ENCODE measurements around the gene MTERF4.

DNA sequence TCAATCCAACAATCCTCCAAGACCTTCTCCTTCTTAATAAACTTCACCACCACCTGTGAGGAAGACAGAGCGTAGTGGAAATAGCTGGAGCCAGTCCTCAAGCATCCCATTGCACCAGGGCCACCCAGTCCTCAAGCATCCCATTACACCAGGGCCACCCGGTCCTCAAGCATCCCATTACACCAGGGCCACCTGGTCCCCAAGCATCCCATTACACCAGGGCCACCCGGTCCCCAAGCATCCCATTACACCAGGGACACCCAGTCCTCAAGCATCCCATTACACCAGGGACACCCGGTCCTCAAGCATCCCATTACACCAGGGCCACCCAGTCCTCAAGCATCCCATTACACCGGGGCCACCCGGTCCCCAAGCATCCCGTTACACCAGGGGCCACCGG, 13.3 kb upstream of the MTERF4 start:
- TF ChIP-seq, protein P1, sequence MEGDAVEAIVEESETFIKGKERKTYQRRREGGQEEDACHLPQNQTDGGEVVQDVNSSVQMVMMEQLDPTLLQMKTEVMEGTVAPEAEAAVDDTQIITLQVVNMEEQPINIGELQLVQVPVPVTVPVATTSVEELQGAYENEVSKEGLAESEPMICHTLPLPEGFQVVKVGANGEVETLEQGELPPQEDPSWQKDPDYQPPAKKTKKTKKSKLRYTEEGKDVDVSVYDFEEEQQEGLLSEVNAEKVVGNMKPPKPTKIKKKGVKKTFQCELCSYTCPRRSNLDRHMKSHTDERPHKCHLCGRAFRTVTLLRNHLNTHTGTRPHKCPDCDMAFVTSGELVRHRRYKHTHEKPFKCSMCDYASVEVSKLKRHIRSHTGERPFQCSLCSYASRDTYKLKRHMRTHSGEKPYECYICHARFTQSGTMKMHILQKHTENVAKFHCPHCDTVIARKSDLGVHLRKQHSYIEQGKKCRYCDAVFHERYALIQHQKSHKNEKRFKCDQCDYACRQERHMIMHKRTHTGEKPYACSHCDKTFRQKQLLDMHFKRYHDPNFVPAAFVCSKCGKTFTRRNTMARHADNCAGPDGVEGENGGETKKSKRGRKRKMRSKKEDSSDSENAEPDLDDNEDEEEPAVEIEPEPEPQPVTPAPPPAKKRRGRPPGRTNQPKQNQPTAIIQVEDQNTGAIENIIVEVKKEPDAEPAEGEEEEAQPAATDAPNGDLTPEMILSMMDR (IDR thresholded peaks at IDR 0.05): no peak
- no peak for TF ChIP-seq POLR2A (IDR thresholded peaks at IDR 0.05)
